HG02571 (cell line): ENCODE measurements around the gene FLNB.

Experiments
- ATAC-seq: cut with Tn5 transposase; IDR thresholded peaks from one replicate; pipeline ENCODE4 v1.9.1; 2021; ENCODE audit warnings: mild to moderate bottlenecking, moderate library complexity; ENCODE audit not compliant: unreplicated experiment

Gene FLNB

DNA sequence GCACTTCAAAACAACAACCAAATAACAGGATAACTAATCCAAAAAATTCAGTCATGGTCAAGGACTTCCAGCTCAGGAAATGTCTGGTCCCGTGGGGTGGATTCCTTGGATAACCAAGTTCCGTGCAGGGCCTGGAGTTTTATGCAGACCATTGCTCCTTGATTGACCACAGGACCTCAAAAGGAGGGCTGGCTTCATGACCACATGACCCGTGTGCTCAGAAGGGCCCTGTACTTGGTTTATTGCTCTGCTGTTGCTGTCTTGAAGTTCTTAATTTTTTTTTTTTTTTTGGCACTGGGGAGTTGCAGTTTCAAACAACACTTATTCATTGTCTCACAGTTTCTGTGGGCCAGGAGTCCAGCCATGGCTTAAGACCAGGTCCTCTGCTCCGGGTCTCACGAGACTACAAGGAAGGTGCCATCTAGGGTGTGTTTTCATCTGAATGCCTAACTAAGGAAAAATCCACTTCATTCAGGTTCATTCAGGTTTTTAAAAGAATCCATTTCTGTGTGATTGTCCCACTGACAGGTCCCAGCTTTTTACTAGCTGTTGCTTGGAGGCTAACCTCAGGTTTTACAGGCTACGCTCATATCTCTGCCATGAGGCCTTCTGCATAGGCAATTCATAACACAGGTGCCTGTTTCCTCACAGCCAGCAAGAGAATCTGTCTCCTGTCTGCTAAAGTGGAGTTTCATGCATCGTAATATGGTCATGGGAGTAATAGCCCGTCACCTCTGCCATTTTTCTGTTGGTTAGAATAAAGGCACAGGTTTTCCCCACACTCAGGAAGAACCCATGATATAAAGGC lies 65.3 kb downstream of the FLNB start:
- ATAC-seq = no peak

GRCh38 chr3:58074116-58074715 lies 66.0 kb downstream of the FLNB start:
- ATAC-seq = no peak

DNA sequence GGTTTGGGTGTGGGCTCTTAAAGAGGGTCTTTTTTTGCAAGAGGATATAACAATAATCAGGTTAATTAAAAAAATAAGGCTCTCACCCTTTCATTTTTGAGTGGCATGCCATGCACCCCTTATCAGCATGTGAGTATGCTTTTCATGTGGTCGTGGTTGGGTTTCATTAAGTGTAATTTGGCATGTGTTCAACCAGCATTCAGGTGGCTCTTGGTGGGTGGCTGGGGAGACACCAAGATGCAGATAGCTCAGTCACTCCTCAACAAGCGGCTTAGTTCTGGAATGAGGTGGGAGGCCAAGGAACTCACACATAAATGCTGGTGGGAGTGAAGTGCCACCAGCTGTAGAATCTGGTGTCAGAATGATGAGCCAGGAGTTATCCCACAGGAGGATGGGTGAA lies 66.8 kb downstream of the FLNB start:
- ATAC-seq = no peak

- no peak for ATAC-seq
These were observed 69.5 kb downstream of the FLNB start for GRCh38 chr3:58077596-58078285.

GRCh38 chr3:58078610-58079009 lies 70.4 kb downstream of the FLNB start:
- no peak for ATAC-seq

GRCh38 chr3:58079773-58080172 lies 71.6 kb downstream of the FLNB start:
- no peak for ATAC-seq

GRCh38 chr3:58082047-58082446 lies 73.8 kb downstream of the FLNB start:
- no peak for ATAC-seq

DNA sequence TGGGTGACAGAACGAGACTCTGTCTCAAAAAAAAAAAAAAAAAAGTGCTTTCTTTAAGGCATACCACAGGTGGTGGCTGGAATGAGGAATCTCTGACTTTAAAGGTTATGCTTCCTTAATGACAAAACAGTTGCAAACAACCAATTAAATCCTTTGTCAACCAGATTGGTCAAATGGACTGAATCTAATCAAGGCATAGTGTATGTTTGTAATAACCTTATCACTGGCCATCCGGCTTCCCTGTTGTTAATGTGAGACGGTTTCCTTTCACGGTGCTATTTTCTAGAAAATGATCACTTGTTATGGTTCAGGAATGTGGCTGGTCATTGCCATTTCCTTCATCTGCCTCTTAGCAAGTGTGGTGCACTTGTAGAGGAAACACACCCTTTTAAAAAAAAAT lies 75.9 kb downstream of the FLNB start:
- ATAC-seq = no peak

- ATAC-seq = no peak
These were observed 76.7 kb downstream of the FLNB start for GRCh38 chr3:58084788-58085543.

- ATAC-seq = no peak
These were observed 77.4 kb downstream of the FLNB start for GRCh38 chr3:58085616-58086015.

DNA sequence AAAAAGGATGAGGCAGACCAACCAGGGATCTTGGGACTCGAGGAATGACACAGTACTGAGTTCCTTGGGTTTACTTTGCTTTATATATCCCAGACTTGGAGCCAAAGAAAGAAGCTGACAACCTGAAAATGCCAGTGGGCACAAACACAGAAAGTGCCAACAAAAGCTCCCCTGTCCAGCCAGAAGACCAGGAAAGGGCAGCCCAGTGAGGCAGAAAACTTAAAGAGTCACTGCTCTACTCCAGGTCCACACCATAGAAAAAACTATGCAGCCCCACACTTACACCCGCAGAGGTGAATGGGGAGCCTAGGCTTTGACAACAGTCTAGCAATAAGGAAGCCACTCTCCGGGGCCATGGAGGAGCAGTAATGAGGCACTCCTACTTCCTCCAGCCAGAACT lies 80.3 kb downstream of the FLNB start:
- no peak for ATAC-seq

GRCh38 chr3:58090351-58090750 lies 82.1 kb downstream of the FLNB start:
- ATAC-seq = no peak

- no peak for ATAC-seq
These were observed 84.3 kb downstream of the FLNB start for GRCh38 chr3:58092521-58092920.

- ATAC-seq = no peak
These were observed 85.5 kb downstream of the FLNB start for GRCh38 chr3:58093574-58094195.

- no peak for ATAC-seq
These were observed 86.4 kb downstream of the FLNB start for GRCh38 chr3:58094657-58095056.

DNA sequence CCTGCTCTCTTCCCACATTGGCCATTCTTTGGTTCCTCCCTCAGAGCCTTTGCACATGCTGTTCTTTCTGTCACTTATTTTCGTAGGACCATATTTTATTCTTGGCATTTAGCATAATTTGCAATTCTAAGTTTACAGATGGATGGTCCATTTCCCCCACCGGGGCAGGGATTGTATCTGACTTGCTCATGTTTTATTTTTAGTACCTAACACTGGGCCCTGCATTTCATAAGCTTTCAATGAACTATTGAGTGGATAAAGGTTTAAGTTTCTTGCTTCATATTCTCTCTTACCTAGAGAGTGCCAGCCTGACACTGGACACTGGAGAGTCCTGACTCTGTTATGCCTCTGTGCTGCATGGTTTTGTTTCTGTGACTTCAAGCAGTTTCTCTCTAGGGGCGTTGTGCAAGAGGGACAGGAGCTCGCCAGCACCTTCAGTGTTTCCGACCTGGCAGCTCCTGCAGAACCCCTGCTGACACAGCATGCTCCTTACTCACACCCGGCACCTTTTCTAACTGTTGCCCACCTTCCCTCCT lies 87.4 kb downstream of the FLNB start:
- ATAC-seq = no peak

- ATAC-seq = no peak
These were observed 90.3 kb downstream of the FLNB start for GRCh38 chr3:58098531-58098930.

DNA sequence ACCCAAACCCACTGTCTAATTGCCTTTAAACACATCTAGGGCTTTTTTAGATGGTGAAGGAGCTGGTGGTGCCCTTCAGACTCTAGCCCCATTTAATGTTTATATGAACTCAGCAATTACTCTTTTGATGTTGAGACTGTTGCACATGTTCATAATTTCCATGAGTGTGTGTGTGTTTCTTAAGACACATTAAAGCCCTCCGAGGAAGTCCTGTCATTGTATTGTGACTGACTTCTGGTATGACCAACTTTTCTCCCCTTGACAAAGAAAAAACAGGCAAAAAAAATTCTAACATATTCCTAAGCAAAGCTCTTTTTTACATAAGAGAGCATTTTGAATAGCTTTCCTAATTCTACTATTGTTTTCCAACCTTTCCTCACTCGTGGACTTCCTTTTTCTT lies 91.6 kb downstream of the FLNB start:
- ATAC-seq = no peak

GRCh38 chr3:58101499-58102389 lies 93.5 kb downstream of the FLNB start:
- no peak for ATAC-seq

DNA sequence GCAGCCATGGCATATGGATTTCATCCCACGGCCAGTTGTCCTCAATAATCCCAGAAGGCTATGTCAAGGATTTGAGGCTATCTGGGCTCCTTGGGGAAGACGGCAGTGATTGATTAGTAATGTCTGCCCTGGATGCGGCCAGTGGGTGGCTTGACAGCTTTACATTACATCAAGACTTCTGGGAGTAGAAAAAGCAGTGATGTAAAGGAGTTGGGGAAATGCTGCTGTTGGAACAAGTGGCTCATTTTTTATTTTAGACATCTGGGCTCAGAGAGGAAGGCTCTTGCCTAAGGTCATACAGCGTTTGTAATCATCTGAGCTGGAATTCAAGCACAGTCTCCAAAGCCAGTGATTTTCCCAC lies 94.1 kb downstream of the FLNB start:
- no peak for ATAC-seq
